MCF 10A (cell line): ENCODE data around the gene ZNF419. TPM values are rescaled to one million over a fixed set of nuclear protein-coding genes. Genes with fewer than 3 reads are reported as not detected.
"Not testable (repeated sequence)": the region's sequence is repeated elsewhere in the genome, so short reads cannot be mapped to it uniquely, and the experiment has no call there.

Experiments
- BruUV-seq: library from RNA; stranded (reverse); fragments of 400-500 nt; replicated peaks from 2 replicates; lab custom pipeline; 2021; lab: Mats Ljungman, UMichigan
- CTCF ChIA-PET: fragments of 300-600 bp; sonication (Branson Sonifier 250); formaldehyde crosslinking; extraction: SDS; loops from one replicate; lab custom pipeline; 2021; ENCODE audit warnings: antibody characterized with exemption, inconsistent platforms; lab: Yijun Ruan, JAX
- POLR2A ChIA-PET: fragments of 300-600, 350-650 bp; sonication (Branson Sonifier 250); formaldehyde crosslinking; extraction: SDS; loops from one replicate; lab custom pipeline; 2020; ENCODE audit warnings: antibody characterized with exemption, inconsistent platforms; lab: Yijun Ruan, JAX
- DNase-seq: peaks from one replicate; pipeline ENCODE4 v3.0.0-alpha.2; 2018; ENCODE audit not compliant: unreplicated experiment
- H3K27ac Mint-ChIP-seq: one replicate; pipeline ENCODE4 v1.8.0; 2022; ENCODE audit warnings: mild to moderate bottlenecking, low read depth, mixed read lengths; ENCODE audit not compliant: unreplicated experiment
- H3K27me3 Mint-ChIP-seq: one replicate; pipeline ENCODE4 v1.8.0; 2022; ENCODE audit warnings: mixed read lengths; ENCODE audit not compliant: insufficient read depth, unreplicated experiment
- H3K36me3 Mint-ChIP-seq: one replicate; pipeline ENCODE4 v1.8.0; 2022; ENCODE audit warnings: mild to moderate bottlenecking, moderate library complexity, mixed read lengths; ENCODE audit not compliant: insufficient read depth, unreplicated experiment
- H3K4me1 Mint-ChIP-seq: one replicate; pipeline ENCODE4 v1.8.0; 2022; ENCODE audit warnings: mixed read lengths; ENCODE audit not compliant: insufficient read depth, unreplicated experiment
- H3K4me3 Mint-ChIP-seq: one replicate; pipeline ENCODE4 v1.8.0; 2022; ENCODE audit warnings: mild to moderate bottlenecking, moderate library complexity, mixed read lengths; ENCODE audit not compliant: unreplicated experiment
- H3K9me3 Mint-ChIP-seq: one replicate; pipeline ENCODE4 v1.8.0; 2022; ENCODE audit warnings: mixed read lengths; ENCODE audit not compliant: unreplicated experiment
- intact Hi-C: fragments of 100-400 bp; cut with micrococcal nuclease; formaldehyde crosslinking; loops from 2 replicates; pipeline ENCODE4 v1.14.1; 2022
- total RNA-seq: library from RNA; stranded (reverse); gene quantifications from 2 replicates; pipeline ENCODE4 v1.2.3, GENCODE V29; 2022
- TF ChIP-seq, protein P1 (sequence below): fragments of 200-600 bp; IDR thresholded peaks from one replicate; pipeline ENCODE4 v1.8.0; 2022; ENCODE audit warnings: antibody characterized with exemption, mild to moderate bottlenecking; ENCODE audit not compliant: unreplicated experiment

Gene ZNF419
- total RNA-seq, 1 experiment from 2014 or later, result 19.6 TPM

DNA sequence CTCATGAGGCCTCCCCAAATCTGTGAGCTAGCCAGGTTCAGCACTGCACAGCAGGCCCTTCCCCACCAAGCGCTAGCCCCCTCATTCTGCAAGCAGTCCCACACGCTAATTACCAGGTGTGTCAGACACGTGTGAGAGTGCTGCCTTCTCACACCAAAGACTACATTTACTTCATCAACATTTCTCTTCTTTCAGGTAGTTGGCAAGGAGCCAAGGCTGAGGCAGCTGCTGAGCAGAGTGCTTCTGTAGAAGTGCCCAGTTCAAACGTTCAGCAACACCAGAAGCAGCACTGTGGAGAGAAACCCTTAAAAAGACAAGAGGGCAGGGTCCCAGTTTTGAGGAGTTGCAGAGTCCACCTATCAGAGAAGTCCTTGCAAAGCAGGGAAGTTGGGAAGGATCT is 18.6 kb downstream of the ZNF419 start:
- peaks cover 12% of the 10 kb centered on the region for H3K9me3 Mint-ChIP-seq

DNA sequence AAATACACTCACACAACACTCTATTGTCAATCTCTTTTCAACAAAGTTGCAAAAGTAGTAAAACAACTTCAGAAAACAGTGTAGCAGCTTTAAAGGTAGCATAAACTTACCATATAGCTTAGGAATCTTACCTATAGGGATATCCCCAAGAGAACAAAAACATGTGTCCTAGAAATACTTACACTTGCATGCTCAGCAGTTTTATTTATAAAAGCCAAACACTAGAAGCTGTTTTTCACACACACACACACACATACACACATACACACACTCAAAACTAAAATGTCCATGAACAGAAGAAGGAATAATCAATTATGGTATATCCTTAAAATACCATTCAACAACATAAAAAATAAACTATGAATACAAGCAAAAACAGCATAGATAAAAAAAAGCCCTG is 23.9 kb downstream of the ZNF419 start:
- no TSS peak for BruUV-seq
- intact Hi-C loops, result no loop called here

More for the DNA sequence above, 18.6 kb downstream of the ZNF419 start:
- POLR2A ChIA-PET, result no interaction called here
- TF ChIP-seq, protein P1, sequence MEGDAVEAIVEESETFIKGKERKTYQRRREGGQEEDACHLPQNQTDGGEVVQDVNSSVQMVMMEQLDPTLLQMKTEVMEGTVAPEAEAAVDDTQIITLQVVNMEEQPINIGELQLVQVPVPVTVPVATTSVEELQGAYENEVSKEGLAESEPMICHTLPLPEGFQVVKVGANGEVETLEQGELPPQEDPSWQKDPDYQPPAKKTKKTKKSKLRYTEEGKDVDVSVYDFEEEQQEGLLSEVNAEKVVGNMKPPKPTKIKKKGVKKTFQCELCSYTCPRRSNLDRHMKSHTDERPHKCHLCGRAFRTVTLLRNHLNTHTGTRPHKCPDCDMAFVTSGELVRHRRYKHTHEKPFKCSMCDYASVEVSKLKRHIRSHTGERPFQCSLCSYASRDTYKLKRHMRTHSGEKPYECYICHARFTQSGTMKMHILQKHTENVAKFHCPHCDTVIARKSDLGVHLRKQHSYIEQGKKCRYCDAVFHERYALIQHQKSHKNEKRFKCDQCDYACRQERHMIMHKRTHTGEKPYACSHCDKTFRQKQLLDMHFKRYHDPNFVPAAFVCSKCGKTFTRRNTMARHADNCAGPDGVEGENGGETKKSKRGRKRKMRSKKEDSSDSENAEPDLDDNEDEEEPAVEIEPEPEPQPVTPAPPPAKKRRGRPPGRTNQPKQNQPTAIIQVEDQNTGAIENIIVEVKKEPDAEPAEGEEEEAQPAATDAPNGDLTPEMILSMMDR, result no peak
- intact Hi-C loops, result no loop called here
- no peaks in the 10 kb centered on the region for H3K27me3 Mint-ChIP-seq
- DNase-seq, result no peak
- no peaks in the 10 kb centered on the region for H3K4me1 Mint-ChIP-seq
- H3K36me3 Mint-ChIP-seq, result peaks cover 52% of the 10 kb centered on the region
- H3K27ac Mint-ChIP-seq, result no peak overlapping the region
- CTCF ChIA-PET, result interaction anchor here (0.6 kb wide), 1 partner anchor 21 kb away, joined by 3 read pairs; no protein-coding TSS in a partner anchor
- no peak overlapping the region for H3K4me3 Mint-ChIP-seq
- BruUV-seq, result no TSS peak

DNA sequence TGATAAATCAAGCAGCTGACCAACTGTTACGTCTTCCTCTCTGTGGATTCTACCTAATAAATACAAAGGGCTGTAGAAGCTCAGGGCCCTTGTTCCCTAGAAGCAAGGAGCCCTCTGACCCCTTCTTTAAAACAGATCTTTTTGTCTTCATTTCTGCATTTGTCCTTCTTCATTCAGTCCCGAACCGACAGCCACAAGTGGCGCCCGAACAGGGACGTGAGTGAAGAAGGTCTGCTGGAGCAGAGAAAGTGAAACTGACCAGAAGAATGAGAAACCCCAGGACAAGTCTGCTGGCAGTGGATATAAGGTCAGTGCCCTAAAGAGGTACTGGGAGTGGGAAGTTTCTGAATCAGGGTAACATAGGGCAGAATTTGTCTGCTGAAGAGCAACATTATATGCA is 25.3 kb downstream of the ZNF419 start:
- Mint-ChIP-seq H3K36me3 (peaks cover 14% of the 10 kb centered on the region), H3K4me3 (no peak overlapping the region)
- BruUV-seq, result no TSS peak

More for the DNA sequence above, 23.9 kb downstream of the ZNF419 start:
- Mint-ChIP-seq H3K4me3 (no peak overlapping the region), H3K4me1 (no peaks in the 10 kb centered on the region), H3K27me3 (no peaks in the 10 kb centered on the region), H3K9me3 (peaks cover 19% of the 10 kb centered on the region), H3K36me3 (peaks cover 28% of the 10 kb centered on the region), H3K27ac (no peak overlapping the region)
- DNase-seq, result no peak
- CTCF ChIA-PET, result interaction anchor here (0.7 kb wide), 2 partner anchors 771 to 815 kb away, joined by 3 to 4 read pairs; no protein-coding TSS in a partner anchor
- TF ChIP-seq, protein P1, result no peak
- POLR2A ChIA-PET, result interaction anchor here (0.6 to 1.2 kb wide), 2 partner anchors 12 to 49 kb away, joined by 3 read pairs; partner anchors contain the start of gene ZNF773

DNA sequence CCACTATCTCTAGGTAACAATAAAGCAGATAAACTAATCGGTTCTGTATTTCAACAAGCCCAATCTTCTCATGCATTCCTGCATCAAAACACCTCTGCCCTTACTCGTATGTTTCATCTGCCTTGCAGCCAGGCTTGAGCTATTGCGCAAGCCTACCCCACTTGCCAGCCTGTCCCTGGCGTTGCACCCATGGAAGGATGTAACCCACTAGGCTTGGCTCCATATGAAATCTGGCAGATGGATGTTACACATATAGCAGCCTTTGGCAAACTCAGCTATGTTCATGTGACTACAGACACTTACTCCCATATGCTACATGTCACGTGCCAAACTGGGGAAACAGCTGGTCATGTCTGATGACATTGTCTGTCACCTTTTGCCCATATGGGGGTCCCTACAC is 27.7 kb downstream of the ZNF419 start:
- H3K27ac Mint-ChIP-seq, result no peak overlapping the region
- intact Hi-C loops, result no loop called here
- ChIA-PET POLR2A (interaction anchor here (0.5 kb wide), 1 partner anchor 1005 kb away, joined by 3 read pairs; the partner anchor contains the start of gene ZBTB45), CTCF (interaction anchor here (0.7 to 1.9 kb wide), 2 partner anchors 8 to 50 kb away, joined by 3 to 8 read pairs; no protein-coding TSS in a partner anchor)
- H3K4me3 Mint-ChIP-seq, result no peak overlapping the region
- no peak for DNase-seq
- TF ChIP-seq, protein P1, result no peak
- peaks cover 26% of the 10 kb centered on the region for H3K9me3 Mint-ChIP-seq
- no peaks in the 10 kb centered on the region for H3K4me1 Mint-ChIP-seq
- H3K27me3 Mint-ChIP-seq, result no peaks in the 10 kb centered on the region
- H3K36me3 Mint-ChIP-seq, result peaks cover 6% of the 10 kb centered on the region
- no TSS peak for BruUV-seq

More for the DNA sequence above, 25.3 kb downstream of the ZNF419 start:
- POLR2A ChIA-PET, result no interaction called here
- CTCF ChIA-PET, result no interaction called here
- intact Hi-C loops, result no loop called here
- no peaks in the 10 kb centered on the region for H3K4me1 Mint-ChIP-seq
- no peak for DNase-seq
- peaks cover 19% of the 10 kb centered on the region for H3K9me3 Mint-ChIP-seq
- no peak overlapping the region for H3K27ac Mint-ChIP-seq
- no peaks in the 10 kb centered on the region for H3K27me3 Mint-ChIP-seq
- TF ChIP-seq, protein P1, result no peak

DNA sequence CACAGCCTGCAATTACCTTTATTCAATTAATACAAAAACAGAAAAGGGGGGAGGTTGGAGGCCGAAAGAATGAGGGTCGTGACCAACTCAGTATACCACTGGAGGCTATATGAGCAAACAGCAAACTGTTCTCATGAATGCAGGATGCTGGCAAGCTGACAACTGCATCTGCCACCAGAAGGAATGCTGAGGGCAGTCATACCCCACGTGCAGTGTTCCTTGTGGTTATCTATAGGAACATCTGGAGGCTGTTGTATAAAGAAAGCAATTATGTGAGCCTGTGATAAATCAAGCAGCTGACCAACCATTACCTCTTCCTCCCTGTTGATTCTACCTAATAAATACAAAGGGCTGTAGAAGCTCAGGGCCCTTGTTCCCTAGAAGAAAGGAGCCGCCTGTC is 30.5 kb downstream of the ZNF419 start:
- not testable (repeated sequence) for H3K36me3 Mint-ChIP-seq, BruUV-seq

More for the DNA sequence above, 30.5 kb downstream of the ZNF419 start:
- H3K27me3 Mint-ChIP-seq, H3K4me1 Mint-ChIP-seq, H3K27ac Mint-ChIP-seq, H3K4me3 Mint-ChIP-seq, intact Hi-C loops, POLR2A ChIA-PET, DNase-seq, CTCF ChIA-PET: not testable (repeated sequence)
- peaks cover 28% of the 10 kb centered on the region for H3K9me3 Mint-ChIP-seq
